ENCODE results near the gene SRM. TPM values are rescaled to one million over a fixed set of nuclear protein-coding genes. Genes with fewer than 3 reads are reported as not detected.

The SRM gene
- polyA plus RNA-seq, 3 donors = 23.2 to 43.2 (median 37.6) TPM

GRCh38 chr1:11062965-11063401 lies 3.2 kb upstream of the SRM start:
- no peak overlapping the region for H3K4me3 ChIP-seq (replicated peaks in 1 of 3; ENCODE audit: low read depth in 2 of 3, low read length in 3 of 3)
- peaks cover 16 to 23% of the 10 kb centered on the region in 2 donors for H3K4me1 ChIP-seq (ENCODE audit: control insufficient read depth in 1 of 2, insufficient read depth in 2 of 2, low read length in 2 of 2)
- Mint-ChIP-seq H3K9me3 (peaks cover 0 to 7% (median 2%) of the 10 kb centered on the region in 7 donors), H3K4me1 (peaks cover 21% of the 10 kb centered on the region), H3K36me3 (peaks cover 29 to 49% of the 10 kb centered on the region in 2 donors), H3K27ac (peak overlapping the region in 1 of 7 donors; percentile 1), H3K4me3 (no peak overlapping the region), H3K27me3 (ENCODE audit: low read depth in 3 of 3) (no peaks in the 10 kb centered on the region)
- no peaks in the 10 kb centered on the region for H4K20me1 ChIP-seq (ENCODE audit: insufficient read depth, low read length)
- DNase-seq = no peak
- peaks cover 12% of the 10 kb centered on the region for H3K79me2 ChIP-seq (ENCODE audit: insufficient read depth, low read length)
- H2AFZ ChIP-seq (ENCODE audit: insufficient read depth, low read depth, low read length, poor library complexity, severe bottlenecking) = no peak overlapping the region
- H3K27me3 ChIP-seq (ENCODE audit: control insufficient read depth in 2 of 2, insufficient read depth in 2 of 2, low read length in 2 of 2) = no peaks in the 10 kb centered on the region
- no peak overlapping the region for H3K4me2 ChIP-seq (replicated peaks; ENCODE audit: extremely low read depth, low read length, poor library complexity, severe bottlenecking)
- H3K9ac ChIP-seq (ENCODE audit: insufficient read depth, low read length, poor library complexity, severe bottlenecking) = no peak overlapping the region
- no CpG with 5 or more reads among the region's 3 CpGs for WGBS (ENCODE audit: insufficient coverage)
- peaks cover 31 to 43% of the 10 kb centered on the region in 2 donors for H3K36me3 ChIP-seq (replicated peaks in 1 of 2; ENCODE audit: control insufficient read depth in 1 of 2, insufficient read depth in 2 of 2, low read length in 2 of 2)
- intact Hi-C loops (cut with micrococcal nuclease) = no loop called here
- no peak for TF ChIP-seq CTCF (IDR thresholded peaks at IDR 0.05)
- H3K27ac ChIP-seq (ENCODE audit: low read depth in 1 of 2, low read length in 2 of 2) = no peak overlapping the region
- H3K9me3 ChIP-seq (replicated peaks in 1 of 2; ENCODE audit: control insufficient read depth in 1 of 2, insufficient read depth in 1 of 2, low read length in 2 of 2) = no peaks in the 10 kb centered on the region

- Histone ChIP-seq H3K36me3 (replicated peaks in 1 of 2; ENCODE audit: control insufficient read depth in 1 of 2, insufficient read depth in 2 of 2, low read length in 2 of 2) (peaks cover 24 to 40% of the 10 kb centered on the region in 2 donors), H3K9me3 (replicated peaks in 1 of 2; ENCODE audit: control insufficient read depth in 1 of 2, insufficient read depth in 1 of 2, low read length in 2 of 2) (no peaks in the 10 kb centered on the region), H3K27ac (ENCODE audit: low read depth in 1 of 2, low read length in 2 of 2) (no peak overlapping the region), H3K79me2 (ENCODE audit: insufficient read depth, low read length) (peaks cover 12% of the 10 kb centered on the region), H2AFZ (ENCODE audit: insufficient read depth, low read depth, low read length, poor library complexity, severe bottlenecking) (no peak overlapping the region), H3K4me2 (replicated peaks; ENCODE audit: extremely low read depth, low read length, poor library complexity, severe bottlenecking) (no peak overlapping the region), H3K9ac (ENCODE audit: insufficient read depth, low read length, poor library complexity, severe bottlenecking) (no peak overlapping the region), H4K20me1 (ENCODE audit: insufficient read depth, low read length) (no peaks in the 10 kb centered on the region), H3K4me3 (replicated peaks in 1 of 3; ENCODE audit: low read depth in 2 of 3, low read length in 3 of 3) (no peak overlapping the region), H3K4me1 (ENCODE audit: control insufficient read depth in 1 of 2, insufficient read depth in 2 of 2, low read length in 2 of 2) (peaks cover 16 to 23% of the 10 kb centered on the region in 2 donors), H3K27me3 (ENCODE audit: control insufficient read depth in 2 of 2, insufficient read depth in 2 of 2, low read length in 2 of 2) (no peaks in the 10 kb centered on the region)
- Mint-ChIP-seq H3K4me3 (no peak overlapping the region), H3K27ac (peak overlapping the region in 1 of 7 donors; percentile 41), H3K4me1 (peaks cover 21% of the 10 kb centered on the region), H3K27me3 (ENCODE audit: low read depth in 3 of 3) (no peaks in the 10 kb centered on the region), H3K9me3 (peaks cover 0 to 7% (median 2%) of the 10 kb centered on the region in 7 donors), H3K36me3 (peaks cover 26 to 48% of the 10 kb centered on the region in 2 donors)
- TF ChIP-seq CTCF (IDR thresholded peaks at IDR 0.05) = no peak
- intact Hi-C loops (cut with micrococcal nuclease) = no loop called here
- 96% methylated on average over 4 of the region's 5 CpGs for WGBS (ENCODE audit: insufficient coverage)
- DNase-seq = no peak
Measured at GRCh38 chr1:11061652-11062365, 2.0 kb upstream of the SRM start.

Measured in CD14-positive monocyte (primary cell).